ENCODE results near the gene MS4A10.
"Not testable (repeated sequence)": the region's sequence is repeated elsewhere in the genome, so short reads cannot be mapped to it uniquely, and the experiment has no call there.

The MS4A10 gene

GRCh38 chr11:60788401-60789125, 3.4 kb downstream of the MS4A10 start:
- DNase-seq (ENCODE audit: low read depth) = no peak

GRCh38 chr11:60790726-60791125, 5.6 kb downstream of the MS4A10 start:
- no peak for DNase-seq (ENCODE audit: low read depth)

GRCh38 chr11:60791153-60791933, 6.2 kb downstream of the MS4A10 start:
- no peak for DNase-seq (ENCODE audit: low read depth)

- DNase-seq (ENCODE audit: low read depth) = no peak
Measured at GRCh38 chr11:60792521-60792920, 7.4 kb downstream of the MS4A10 start.

- DNase-seq (ENCODE audit: low read depth) = no peak
Measured at GRCh38 chr11:60795291-60795690, 10.2 kb downstream of the MS4A10 start.

GRCh38 chr11:60797846-60798630, 12.9 kb downstream of the MS4A10 start:
- DNase-seq (ENCODE audit: low read depth) = no peak

GRCh38 chr11:60798631-60799030, 13.5 kb downstream of the MS4A10 start:
- DNase-seq (ENCODE audit: low read depth) = no peak

- DNase-seq (ENCODE audit: low read depth) = no peak
Measured at GRCh38 chr11:60801194-60801593, 16.1 kb downstream of the MS4A10 start.

- DNase-seq (ENCODE audit: low read depth) = no peak
Measured at GRCh38 chr11:60803273-60803936, 18.3 kb downstream of the MS4A10 start.

GRCh38 chr11:60809249-60809648, 24.1 kb downstream of the MS4A10 start:
- no peak for DNase-seq (ENCODE audit: low read depth)

GRCh38 chr11:60809691-60810090, 24.6 kb downstream of the MS4A10 start:
- DNase-seq (ENCODE audit: low read depth) = no peak

GRCh38 chr11:60810151-60810550, 25.0 kb downstream of the MS4A10 start:
- no peak for DNase-seq (ENCODE audit: low read depth)

- no peak for DNase-seq (ENCODE audit: low read depth)
Measured at GRCh38 chr11:60810569-60810968, 25.4 kb downstream of the MS4A10 start.

GRCh38 chr11:60813324-60813723, 28.2 kb downstream of the MS4A10 start:
- DNase-seq (ENCODE audit: low read depth) = no peak

- no peak for DNase-seq (ENCODE audit: low read depth)
Measured at GRCh38 chr11:60814112-60814511, 29.0 kb downstream of the MS4A10 start.

GRCh38 chr11:60816590-60817157, 31.5 kb downstream of the MS4A10 start:
- no peak for DNase-seq (ENCODE audit: low read depth)

- no peak for DNase-seq (ENCODE audit: low read depth)
Measured at GRCh38 chr11:60818057-60818456, 32.9 kb downstream of the MS4A10 start.

- no peak for DNase-seq (ENCODE audit: low read depth)
Measured at GRCh38 chr11:60821827-60822599, 36.9 kb downstream of the MS4A10 start.

GRCh38 chr11:60823745-60824306, 38.7 kb downstream of the MS4A10 start:
- DNase-seq (ENCODE audit: low read depth) = not testable (repeated sequence)

- no peak for DNase-seq (ENCODE audit: low read depth)
Measured at GRCh38 chr11:60825118-60825517, 40.0 kb downstream of the MS4A10 start.

- no peak for DNase-seq (ENCODE audit: low read depth)
Measured at GRCh38 chr11:60825790-60826189, 40.7 kb downstream of the MS4A10 start.
